Measurements from ENCODE around the gene HADH.
"Not testable (repeated sequence)": the region's sequence is repeated elsewhere in the genome, so short reads cannot be mapped to it uniquely, and the experiment has no call there.

HADH gene

DNA sequence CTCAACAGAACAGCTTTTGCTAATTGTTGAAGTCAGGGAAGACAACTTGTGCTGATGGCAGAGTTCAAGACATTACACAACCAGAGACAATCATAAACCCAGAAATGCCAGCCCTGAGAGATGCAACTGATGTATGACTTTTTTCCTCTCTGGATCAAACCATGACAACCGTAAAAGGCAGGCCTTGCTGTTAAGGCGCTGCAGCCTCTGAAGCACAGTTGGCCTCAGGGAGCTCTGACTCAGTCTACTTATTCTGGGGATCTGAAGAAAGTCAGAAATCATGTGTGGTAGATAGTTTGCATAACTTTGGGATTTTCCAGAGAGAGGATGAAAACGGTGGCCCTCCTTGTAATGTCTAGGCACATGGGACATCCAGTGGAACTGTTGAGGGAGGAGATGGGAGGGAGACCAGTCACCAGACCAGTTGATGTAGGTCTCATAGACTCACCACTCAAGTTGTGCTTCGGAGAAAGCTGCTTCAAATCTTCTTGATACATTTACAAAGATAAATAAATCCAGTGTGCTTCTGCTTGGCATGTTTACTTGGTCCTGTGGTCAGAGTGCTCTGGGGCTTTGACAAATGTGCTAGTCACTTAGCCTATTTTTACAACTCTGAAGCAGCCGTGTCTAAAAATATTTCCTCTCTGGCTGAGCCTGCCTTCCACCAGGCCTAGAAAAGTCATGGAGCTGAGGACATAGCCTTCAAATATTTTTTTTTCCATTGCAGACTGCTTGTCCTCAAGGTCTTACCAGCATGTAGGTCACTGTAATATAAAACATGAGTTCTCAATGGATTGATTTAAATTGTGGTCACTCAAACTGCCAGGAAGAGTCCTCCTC, 7.5 kb downstream of the HADH start:
- DNase-seq, result no peak

- no peak for DNase-seq
Observed at GRCh38 chr4:107997794-107998193, 8.1 kb downstream of the HADH start.

- DNase-seq, result no peak
Observed at GRCh38 chr4:107999932-108000539, 10.3 kb downstream of the HADH start.

GRCh38 chr4:108001540-108002135, 11.9 kb downstream of the HADH start:
- no peak for DNase-seq

DNA sequence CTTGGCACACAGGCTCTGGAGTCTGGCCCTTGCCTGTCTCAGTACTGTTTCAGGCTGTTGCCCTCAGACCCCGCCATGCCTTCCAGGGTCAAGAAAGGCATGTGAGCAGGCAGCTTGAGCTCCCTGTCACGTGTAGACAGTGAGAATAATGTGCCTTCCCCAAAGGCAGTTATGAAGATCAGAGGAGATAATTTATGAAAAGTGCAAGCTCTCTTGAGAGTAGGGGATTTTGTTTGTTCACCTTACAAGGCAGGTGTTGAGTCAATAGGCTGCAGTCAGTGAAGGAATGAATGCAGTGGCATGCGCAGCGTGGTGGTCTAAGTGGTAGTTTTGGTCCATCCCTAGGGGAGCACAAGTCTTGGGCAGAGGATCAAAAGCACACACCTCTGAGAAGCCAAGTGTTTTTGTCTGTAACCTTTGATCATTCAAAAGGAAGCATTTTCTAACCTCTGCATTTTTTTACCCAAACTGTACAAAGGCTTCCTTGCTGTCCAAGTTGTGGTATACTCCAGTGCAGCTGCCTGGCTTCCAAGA, 14.4 kb downstream of the HADH start:
- DNase-seq, result no peak

- no peak for DNase-seq
Observed at GRCh38 chr4:108004646-108005045, 15.0 kb downstream of the HADH start.

DNA sequence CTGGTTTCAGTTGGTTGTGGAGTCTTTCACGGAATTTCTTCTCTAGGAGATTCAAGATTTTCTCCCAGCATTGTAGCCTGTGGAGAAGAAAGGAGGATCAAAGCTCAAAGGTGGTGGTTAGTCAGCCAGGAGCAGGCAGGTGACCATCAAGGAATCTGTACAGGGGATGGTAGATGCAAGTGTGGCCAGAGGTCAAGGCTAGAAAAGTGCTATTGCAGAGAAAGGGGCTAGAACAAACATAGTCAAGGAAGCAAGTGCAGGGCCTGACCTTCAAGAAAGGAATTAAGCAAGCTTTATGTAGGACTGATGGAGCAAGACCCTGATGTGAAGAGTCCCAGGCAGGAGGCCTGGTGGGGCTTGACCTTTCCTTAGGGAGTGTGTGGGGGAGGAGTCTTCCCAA, 16.1 kb downstream of the HADH start:
- DNase-seq, result no peak

- no peak for DNase-seq
Observed at GRCh38 chr4:108006361-108006760, 16.7 kb downstream of the HADH start.

DNA sequence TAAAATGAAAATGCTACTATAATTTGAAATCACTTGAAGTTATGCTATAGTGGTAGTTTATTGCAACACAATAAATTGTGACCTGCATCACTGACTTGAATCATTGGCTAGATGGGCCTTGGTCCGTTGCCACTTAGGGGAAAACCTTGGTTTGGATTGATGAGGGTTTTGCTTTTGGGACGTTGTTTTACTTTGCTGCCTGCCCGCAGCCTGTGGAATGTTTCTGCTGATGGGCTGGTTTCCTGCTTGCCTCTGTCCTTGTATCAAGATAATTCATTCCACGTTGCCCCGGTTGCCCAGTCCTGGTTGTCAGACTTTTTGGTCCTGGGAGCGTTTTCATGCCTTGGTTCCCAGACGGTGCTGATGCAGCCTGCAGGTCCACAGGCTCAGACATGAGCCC, 18.3 kb downstream of the HADH start:
- DNase-seq, result no peak

GRCh38 chr4:108008721-108009120, 19.0 kb downstream of the HADH start:
- no peak for DNase-seq

DNA sequence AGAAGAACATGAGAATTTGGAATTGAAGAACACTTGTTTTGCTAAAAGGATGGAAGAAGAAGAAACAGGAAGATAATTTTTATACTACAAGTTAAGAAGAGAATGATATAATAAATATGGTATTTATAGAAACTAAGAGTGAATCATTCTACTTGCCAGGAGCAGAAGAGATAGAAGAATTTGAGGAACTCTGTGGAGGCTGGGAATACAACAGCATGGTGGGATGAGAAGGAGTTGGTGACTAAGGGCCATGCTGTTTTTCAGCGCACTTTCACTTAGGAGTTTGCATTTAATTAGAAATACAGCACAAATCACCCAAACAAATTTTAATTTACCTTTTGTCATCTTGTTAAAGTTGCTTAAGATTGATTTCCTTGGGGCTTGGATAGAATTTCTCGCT, 20.5 kb downstream of the HADH start:
- DNase-seq, result no peak

DNA sequence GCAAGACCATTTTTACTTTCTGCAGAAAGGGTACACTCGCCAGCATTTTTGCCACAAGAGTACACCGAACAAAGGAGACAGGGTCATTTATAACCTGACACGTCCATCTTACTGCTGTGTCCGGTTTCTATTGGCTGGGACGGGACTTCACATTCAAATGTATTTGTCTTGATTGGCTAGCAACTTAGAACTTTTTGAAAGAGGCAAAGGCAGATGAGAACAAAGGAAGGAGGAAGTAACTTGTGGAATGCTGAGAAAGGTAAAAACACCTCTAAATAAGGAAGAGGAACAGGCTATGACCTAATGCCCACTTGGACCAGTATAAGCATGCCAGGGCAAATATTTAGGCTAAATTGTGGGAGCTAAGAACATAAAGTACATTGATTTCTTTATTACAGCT, 22.7 kb downstream of the HADH start:
- not testable (repeated sequence) for DNase-seq

GRCh38 chr4:108013327-108013726, 23.6 kb downstream of the HADH start:
- no peak for DNase-seq

- no peak for DNase-seq
Observed at GRCh38 chr4:108013955-108014354, 24.3 kb downstream of the HADH start.

- DNase-seq, result peak; percentile 74 to 84
Observed at GRCh38 chr4:108018040-108018883, 28.6 kb downstream of the HADH start.

DNA sequence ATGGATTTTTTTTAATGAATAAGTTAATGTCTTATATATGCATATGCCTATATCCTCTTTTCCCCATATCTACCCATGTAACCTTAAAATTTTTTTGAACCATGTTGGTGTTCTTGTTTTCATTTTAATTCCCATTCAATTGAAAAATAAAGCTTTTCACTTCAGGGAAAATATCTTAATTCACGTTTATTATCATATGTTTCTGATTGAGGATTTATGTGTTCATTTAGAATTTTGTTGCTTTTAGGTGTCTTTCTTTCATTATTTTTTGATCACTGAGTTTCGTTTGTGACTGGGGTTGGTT, 29.1 kb downstream of the HADH start:
- DNase-seq, result no peak

GRCh38 chr4:108024085-108024877, 34.6 kb downstream of the HADH start:
- no peak for DNase-seq

GRCh38 chr4:108024878-108025165, 35.1 kb downstream of the HADH start:
- DNase-seq, result no peak

GRCh38 chr4:108029016-108029720, 39.5 kb downstream of the HADH start:
- no peak for DNase-seq

- no peak for DNase-seq
Observed at GRCh38 chr4:108029731-108030130, 40.0 kb downstream of the HADH start.

DNA sequence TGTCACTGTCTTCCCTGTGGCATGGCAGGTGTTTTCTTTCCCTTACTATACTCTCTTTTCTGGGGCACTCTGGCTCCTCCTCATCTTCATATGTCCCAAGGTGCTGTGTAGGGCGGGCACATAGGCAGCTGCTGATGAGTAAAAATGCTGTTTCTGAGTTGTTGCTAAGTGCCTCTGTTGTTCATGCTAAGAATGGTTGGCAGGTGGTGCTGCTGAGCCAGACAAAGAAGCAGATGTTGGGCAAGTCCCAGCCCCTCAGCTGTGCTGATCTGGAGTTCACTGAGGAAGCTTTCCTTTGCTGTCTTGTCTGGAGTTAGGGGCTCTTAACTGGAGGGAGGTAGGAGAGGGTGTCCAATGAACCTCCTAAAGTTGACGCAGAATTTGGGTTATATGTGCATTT, 40.6 kb downstream of the HADH start:
- peak; percentile 65 to 76 for DNase-seq
